Activated CD8-positive, alpha-beta T cell treated with anti-CD3 and anti-CD28 coated beads for 36 hours (primary cell): Measurements from ENCODE around the gene CLK2. TPM values are rescaled to one million over a fixed set of nuclear protein-coding genes. Genes with fewer than 3 reads are reported as not detected.

ENCODE experiments used
- ATAC-seq: fragments of 200-7000 bp; cut with Tn5 transposase; one replicate; pipeline ENCODE4 v1.10.0; 2021; ENCODE audit warnings: mild to moderate bottlenecking, moderate library complexity
- CTCF ChIA-PET: fragments of 350-600 bp; sonication (Branson Sonifier 250); formaldehyde crosslinking; loops from one replicate; lab custom pipeline; 2021; ENCODE audit warnings: antibody characterized with exemption; lab: Charles Lee
- POLR2A ChIA-PET: fragments of 350-600 bp; sonication (Branson Sonifier 250); formaldehyde crosslinking; loops from one replicate; lab custom pipeline; 2021; ENCODE audit warnings: antibody characterized with exemption; lab: Charles Lee
- DNase-seq: peaks from one replicate; pipeline ENCODE4 v3.0.0-alpha.2; 2020
- H3K27ac Mint-ChIP-seq: one replicate; pipeline ENCODE4 v1.8.0; 2021; ENCODE audit warnings: mild to moderate bottlenecking, mixed read lengths
- H3K27me3 Mint-ChIP-seq: one replicate; pipeline ENCODE4 v1.8.0; 2021; ENCODE audit warnings: mixed read lengths
- H3K36me3 Mint-ChIP-seq: one replicate; pipeline ENCODE4 v1.8.0; 2021; ENCODE audit warnings: low read depth, mixed read lengths
- H3K4me1 Mint-ChIP-seq: one replicate; pipeline ENCODE4 v1.8.0; 2021; ENCODE audit warnings: low read depth, mixed read lengths
- H3K4me3 Mint-ChIP-seq: one replicate; pipeline ENCODE4 v1.8.0; 2021; ENCODE audit warnings: mild to moderate bottlenecking, moderate library complexity, mixed read lengths
- H3K9me3 Mint-ChIP-seq: one replicate; pipeline ENCODE4 v1.8.0; 2021; ENCODE audit warnings: mixed read lengths
- intact Hi-C: fragments of 100-400 bp; cut with micrococcal nuclease; formaldehyde crosslinking; loops from one replicate; pipeline ENCODE4 v1.10.0; 2022
- total RNA-seq, 2 experiments: library from RNA; stranded (reverse); gene quantifications; one replicate each; pipeline ENCODE4 v1.2.3, GENCODE V29; 2021
- TF ChIP-seq, protein P1 (sequence below): fragments of 200-600 bp; IDR thresholded peaks from one replicate; pipeline ENCODE4 v1.8.0; 2022; ENCODE audit warnings: antibody characterized with exemption, mild to moderate bottlenecking

Gene CLK2
- total RNA-seq, 2 experiments from 2014 or later, result 80.6 to 85.4 TPM

DNA sequence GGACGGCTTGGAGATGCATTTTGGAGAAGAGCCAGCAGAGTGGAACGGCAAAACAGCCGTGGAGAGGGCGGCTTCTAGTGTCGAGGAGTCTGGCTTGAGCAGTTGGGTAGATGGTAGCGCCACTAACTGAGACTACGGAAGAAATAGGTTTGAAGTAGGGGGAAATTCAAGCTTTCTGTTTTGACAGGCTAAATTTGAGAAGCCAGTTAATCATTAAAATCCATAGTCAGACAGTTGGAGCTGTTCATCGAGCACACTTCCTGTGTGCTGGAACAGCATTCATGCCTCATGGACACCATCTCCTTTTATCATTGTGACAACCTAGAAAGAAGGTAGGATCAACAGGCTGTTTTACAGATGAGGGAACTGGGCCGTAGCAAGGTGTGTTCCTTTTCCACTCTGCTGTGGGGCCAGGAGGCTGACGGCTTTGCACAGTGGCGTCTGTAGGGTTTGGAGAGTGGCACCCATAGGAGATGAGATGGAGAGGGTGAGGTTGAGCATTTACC, 31.3 kb upstream of the CLK2 start:
- Mint-ChIP-seq H3K4me3 (no peak overlapping the region), H3K36me3 (peaks cover 4% of the 10 kb centered on the region), H3K27me3 (peaks cover 1% of the 10 kb centered on the region), H3K9me3 (no peaks in the 10 kb centered on the region), H3K4me1 (peaks cover 7% of the 10 kb centered on the region), H3K27ac (no peak overlapping the region)
- intact Hi-C loops, result loop anchor here (5.0 kb wide), 1 partner anchor 42 kb away; the partner anchor contains the start of gene SCAMP3
- TF ChIP-seq, protein P1, sequence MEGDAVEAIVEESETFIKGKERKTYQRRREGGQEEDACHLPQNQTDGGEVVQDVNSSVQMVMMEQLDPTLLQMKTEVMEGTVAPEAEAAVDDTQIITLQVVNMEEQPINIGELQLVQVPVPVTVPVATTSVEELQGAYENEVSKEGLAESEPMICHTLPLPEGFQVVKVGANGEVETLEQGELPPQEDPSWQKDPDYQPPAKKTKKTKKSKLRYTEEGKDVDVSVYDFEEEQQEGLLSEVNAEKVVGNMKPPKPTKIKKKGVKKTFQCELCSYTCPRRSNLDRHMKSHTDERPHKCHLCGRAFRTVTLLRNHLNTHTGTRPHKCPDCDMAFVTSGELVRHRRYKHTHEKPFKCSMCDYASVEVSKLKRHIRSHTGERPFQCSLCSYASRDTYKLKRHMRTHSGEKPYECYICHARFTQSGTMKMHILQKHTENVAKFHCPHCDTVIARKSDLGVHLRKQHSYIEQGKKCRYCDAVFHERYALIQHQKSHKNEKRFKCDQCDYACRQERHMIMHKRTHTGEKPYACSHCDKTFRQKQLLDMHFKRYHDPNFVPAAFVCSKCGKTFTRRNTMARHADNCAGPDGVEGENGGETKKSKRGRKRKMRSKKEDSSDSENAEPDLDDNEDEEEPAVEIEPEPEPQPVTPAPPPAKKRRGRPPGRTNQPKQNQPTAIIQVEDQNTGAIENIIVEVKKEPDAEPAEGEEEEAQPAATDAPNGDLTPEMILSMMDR, result no peak
- ATAC-seq, result no peak
- DNase-seq, result no peak
- CTCF ChIA-PET, result interaction anchor here (6.3 kb wide), 1 partner anchor 55 kb away, joined by 80 read pairs; no protein-coding TSS in a partner anchor
- POLR2A ChIA-PET, result interaction anchor here (1.1 kb wide), 1 partner anchor 32 kb away, joined by 3 read pairs; no protein-coding TSS in a partner anchor

DNA sequence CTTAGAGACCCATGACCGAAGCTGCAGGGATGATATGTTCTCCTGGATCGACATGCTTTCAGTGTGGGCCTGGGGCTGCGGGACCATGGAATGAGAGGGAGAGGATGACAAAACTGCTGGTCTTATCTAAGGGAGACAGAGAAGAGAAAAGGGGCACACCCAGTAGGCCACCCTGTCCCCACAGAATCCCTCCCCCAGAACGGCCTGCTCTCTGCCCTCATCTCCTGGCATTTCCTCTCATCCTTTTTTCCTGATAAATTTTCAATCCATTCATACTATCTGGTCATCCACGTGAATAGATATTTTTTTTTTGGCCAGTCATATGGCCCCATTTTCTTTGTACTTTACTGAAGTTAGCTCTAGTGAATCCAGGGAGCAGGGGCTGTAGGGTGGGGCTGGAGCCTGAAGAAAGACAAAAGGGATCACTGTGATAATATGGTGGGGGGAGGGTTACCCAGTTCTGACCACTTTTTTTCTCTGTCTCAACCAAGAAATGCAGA, 28.1 kb upstream of the CLK2 start, which contains the start of gene PKLR:
Gene PKLR (minus strand): TSS at position 97 of the 500 bp plus-strand sequence. CDS start 43 bp downstream, at position 54.
- POLR2A ChIA-PET, result no interaction called here
- intact Hi-C loops, result no loop called here
- no peaks in the 10 kb centered on the region for H3K9me3 Mint-ChIP-seq
- CTCF ChIA-PET, result no interaction called here
- H3K27ac Mint-ChIP-seq, result no peak within 1 kb of the TSS
- H3K36me3 Mint-ChIP-seq, result no peaks in the 10 kb centered on the region
- H3K27me3 Mint-ChIP-seq, result peaks cover 14% of the 10 kb centered on the region
- no peak within 1 kb of the TSS for H3K4me3 Mint-ChIP-seq
- no peak for ATAC-seq
- DNase-seq, result no peak
- TF ChIP-seq, protein P1, result no peak
- H3K4me1 Mint-ChIP-seq, result no peaks in the 10 kb centered on the region

DNA sequence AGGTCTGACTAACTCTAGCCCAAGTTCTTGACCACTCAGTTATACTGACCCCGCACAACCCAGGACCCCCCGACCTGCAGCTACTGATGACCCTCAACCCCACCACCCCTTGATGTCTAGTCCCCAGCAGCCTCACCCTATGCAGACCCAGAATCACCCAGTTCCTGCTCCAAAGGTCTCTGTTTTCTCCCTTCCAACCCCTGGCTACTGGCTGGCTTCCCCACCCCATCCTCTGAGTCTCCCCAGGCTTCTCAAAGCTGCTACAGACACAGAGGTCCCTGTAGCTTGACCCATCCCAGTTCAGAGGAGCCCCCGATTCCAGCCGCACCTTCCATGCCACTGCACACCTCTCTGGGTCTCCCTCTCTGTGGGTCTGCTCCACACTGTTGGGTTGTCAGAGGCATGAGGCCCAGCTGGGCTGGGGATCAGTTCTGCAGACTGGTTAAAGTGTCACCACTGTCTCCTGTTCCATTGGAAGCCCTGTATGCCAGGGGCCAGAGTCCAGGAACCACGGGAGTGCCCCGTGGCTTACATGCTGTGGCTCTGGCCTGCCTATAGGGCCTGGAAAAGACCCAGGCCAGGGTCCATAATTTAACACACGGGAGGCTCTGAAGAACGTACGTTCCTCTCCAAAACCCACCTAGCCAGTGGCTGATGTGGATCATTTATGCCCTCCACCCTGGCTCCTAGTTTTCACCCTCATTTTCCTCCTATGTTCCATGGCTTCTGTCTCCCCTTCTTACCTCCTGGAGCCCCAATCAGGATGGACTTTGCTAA, 27.4 kb upstream of the CLK2 start:
- Mint-ChIP-seq H3K27ac (no peak overlapping the region), H3K4me3 (no peak overlapping the region), H3K4me1 (no peaks in the 10 kb centered on the region), H3K36me3 (no peaks in the 10 kb centered on the region), H3K27me3 (peaks cover 17% of the 10 kb centered on the region), H3K9me3 (no peaks in the 10 kb centered on the region)
- TF ChIP-seq, protein P1, result no peak
- ChIA-PET CTCF (interaction anchor here (1.3 to 1.4 kb wide), 2 partner anchors 7 to 50 kb away, joined by 3 to 5 read pairs; no protein-coding TSS in a partner anchor), POLR2A (no interaction called here)
- no peak for DNase-seq
- intact Hi-C loops, result no loop called here
- ATAC-seq, result no peak

DNA sequence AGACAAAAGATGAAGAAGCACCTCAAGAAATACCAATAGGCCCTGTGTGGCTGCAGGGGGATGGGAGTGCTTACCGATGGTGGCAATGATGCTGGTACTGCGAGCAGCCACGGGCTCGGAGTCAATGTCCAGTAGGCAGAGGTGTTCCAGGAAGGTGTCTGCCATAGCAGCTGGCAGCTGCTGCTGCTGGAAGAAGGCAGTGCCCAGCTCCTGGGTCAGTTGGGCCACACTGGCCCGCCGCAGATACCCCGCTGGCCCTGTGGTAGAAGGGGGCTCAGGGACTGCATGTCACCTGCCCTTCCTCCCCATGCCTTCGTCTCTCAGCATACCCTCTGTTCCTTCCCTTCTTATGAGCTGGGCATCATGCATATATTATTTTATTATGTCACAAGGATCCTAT, 26.7 kb upstream of the CLK2 start:
- CTCF ChIA-PET, result interaction anchor here (1.3 to 1.4 kb wide), 2 partner anchors 8 to 49 kb away, joined by 3 to 5 read pairs; no protein-coding TSS in a partner anchor

More for the DNA sequence above, 26.7 kb upstream of the CLK2 start:
- Mint-ChIP-seq H3K4me1 (no peaks in the 10 kb centered on the region), H3K27me3 (peaks cover 21% of the 10 kb centered on the region), H3K4me3 (no peak overlapping the region), H3K9me3 (no peaks in the 10 kb centered on the region), H3K27ac (no peak overlapping the region), H3K36me3 (no peaks in the 10 kb centered on the region)
- TF ChIP-seq, protein P1, result no peak
- intact Hi-C loops, result no loop called here
- DNase-seq (no peak), ATAC-seq (no peak)
- POLR2A ChIA-PET, result no interaction called here
